K562 (cell line): ENCODE measurements around the gene HMCN2. TPM values are rescaled to one million over a fixed set of nuclear protein-coding genes. Genes with fewer than 3 reads are reported as not detected.
A peak's percentile ranks its signal among the peaks of the same experiment; 100 is the strongest.

Experiments
- ATF1 ChIP-seq, 2 experiments: fragments of 450-650 bp in 1 of 2; IDR thresholded peaks; 2 replicates each; pipeline ENCODE4 v1.6.1; 2016; ENCODE audit warnings: missing compliant biosample characterization in 1 of 2, missing genetic modification characterization in 1 of 2
- C11orf30 ChIP-seq: fragments of 450-650 bp; IDR thresholded peaks from 2 replicates; pipeline ENCODE4 v1.6.1; 2016; ENCODE audit warnings: low read depth, mild to moderate bottlenecking
- CBX3 ChIP-seq, 2 experiments: IDR thresholded peaks; 1 replicate in 1 of 2; 2 replicates in 1 of 2; pipeline ENCODE4 v1.6.1; 2012; ENCODE audit warnings: inconsistent platforms in 2 of 2, low read length in 2 of 2, borderline replicate concordance in 1 of 2, control low read depth in 1 of 2
- EHMT2 ChIP-seq: fragments of 450-650 bp; IDR thresholded peaks from 2 replicates; pipeline ENCODE4 v1.6.1; 2018; ENCODE audit warnings: antibody characterized with exemption
- EWSR1 ChIP-seq: fragments of 450-650 bp; IDR thresholded peaks from 2 replicates; pipeline ENCODE4 v1.6.1; 2018; ENCODE audit warnings: borderline replicate concordance, mild to moderate bottlenecking, low read depth, moderate library complexity; ENCODE audit not compliant: partially characterized antibody
- FOXA1 ChIP-seq: fragments of 450-650 bp; IDR thresholded peaks from 2 replicates; pipeline ENCODE4 v1.6.1; 2016; ENCODE audit warnings: mild to moderate bottlenecking, borderline replicate concordance
- HOMEZ ChIP-seq: fragments of 250-450 bp; sonication (Bioruptor Pico); IDR thresholded peaks from 2 replicates; pipeline ENCODE4 v1.4.0; 2020; ENCODE audit warnings: mild to moderate bottlenecking, moderate library complexity
- MCM5 ChIP-seq: fragments of 450-650 bp; IDR thresholded peaks from 2 replicates; pipeline ENCODE4 v1.6.1; 2016; ENCODE audit warnings: low read depth
- MEF2D ChIP-seq: conservative IDR thresholded peaks from 2 replicates; pipeline ENCODE4 v1.6.1; 2016; ENCODE audit warnings: low read depth, missing genetic modification characterization, missing compliant biosample characterization
- NR3C1 ChIP-seq: sonication (generic); formaldehyde crosslinking; IDR thresholded peaks from 2 replicates; pipeline ENCODE4 v1.8.1; 2022; ENCODE audit warnings: missing genetic modification reagents
- NRF1 ChIP-seq, 2 experiments: fragments of 450-650 bp; IDR thresholded peaks in 1 of 2; conservative IDR thresholded peaks in 1 of 2; 2 replicates each; pipeline ENCODE4 v1.6.1; 2014; ENCODE audit warnings: mild to moderate bottlenecking in 2 of 2
- U2AF1 ChIP-seq: fragments of 200-400 bp; formaldehyde crosslinking; optimal IDR thresholded peaks from 2 replicates; pipeline ENCODE3; 2017; ENCODE audit warnings: mild to moderate bottlenecking, low read depth, low read length, moderate library complexity
- ZFX ChIP-seq: sonication (generic); formaldehyde crosslinking; IDR thresholded peaks from 2 replicates; pipeline ENCODE4 v1.8.0; 2022; ENCODE audit warnings: mild to moderate bottlenecking, missing genetic modification reagents, moderate library complexity
- ZHX1 ChIP-seq: fragments of 150-350 bp; conservative IDR thresholded peaks from 2 replicates; pipeline ENCODE4 v1.6.1; 2014; ENCODE audit warnings: low read length
- ZNF253 ChIP-seq: fragments of 250-450 bp; sonication (Bioruptor Pico); conservative IDR thresholded peaks from 2 replicates; pipeline ENCODE4 v1.6.1; 2021; ENCODE audit warnings: mild to moderate bottlenecking
- polyA plus RNA-seq, 8 experiments: library from polyadenylated mRNA; depleted of rRNA in 4 of 8; stranded (reverse) in 5 of 8; unstranded in 3 of 8; fragments of >200 nt; fragmentation: Nextera tagmentation in 2 of 8; fragmentation: Illumina TruSeq in 1 of 8; extraction: Ambion mirVana in 2 of 8; extraction: Trizol in 1 of 8; gene quantifications; 2 replicates each; pipeline versions ENCODE4 v1.2.1 to v1.2.3, GENCODE V29; 2011 to 2014; ENCODE audit warnings: inconsistent platforms in 1 of 8, missing spikeins in 1 of 8
- total RNA-seq, 7 experiments: library from RNA; depleted of rRNA in 6 of 7; stranded (reverse); fragments of >200 nt in 6 of 7; fragmentation: Illumina TruSeq in 2 of 7; extraction: Trizol in 2 of 7; gene quantifications; 2 replicates each; pipeline versions ENCODE4 v1.2.1 to v1.2.3, GENCODE V29; 2011 to 2021; ENCODE audit warnings: low replicate concordance in 1 of 7
- TF ChIP-seq, protein P1 (sequence below), 3 experiments: IDR thresholded peaks in 2 of 3; conservative IDR thresholded peaks in 1 of 3; 2 replicates each; pipeline ENCODE4 v1.5.1; 2011 to 2012; ENCODE audit warnings: low read length in 3 of 3, mild to moderate bottlenecking in 3 of 3, control low read depth in 2 of 3, improper control_type of control experiment in 1 of 3, inconsistent platforms in 1 of 3, low read depth in 1 of 3, mixed read lengths in 1 of 3, moderate library complexity in 1 of 3; ENCODE audit not compliant: insufficient read depth in 2 of 3
- TF ChIP-seq, protein P2 (sequence below): sonication (generic); formaldehyde crosslinking; IDR thresholded peaks from 2 replicates; pipeline ENCODE4 v1.8.0; 2022; ENCODE audit warnings: mild to moderate bottlenecking, missing genetic modification reagents
- TF ChIP-seq, protein P3 (sequence below): sonication (generic); formaldehyde crosslinking; IDR thresholded peaks from 2 replicates; pipeline ENCODE4 v1.8.1; 2022; ENCODE audit warnings: missing genetic modification reagents
- TF ChIP-seq, protein P4 (sequence below): fragments of 250-450 bp; sonication (Bioruptor Pico); IDR thresholded peaks from 2 replicates; pipeline ENCODE4 v1.9.0; 2021; ENCODE audit warnings: mild to moderate bottlenecking

Gene HMCN2
- total and polyA plus RNA-seq, 9 of the 15 experiments (the other 6 are each of a cell fraction or from before 2014, with no cell fraction given): 0.01 TPM; not detected in 8

GRCh38 chr9:130451509-130452388 lies 186.2 kb downstream of the HMCN2 start (continued):
- TF ChIP-seq, protein P1, sequence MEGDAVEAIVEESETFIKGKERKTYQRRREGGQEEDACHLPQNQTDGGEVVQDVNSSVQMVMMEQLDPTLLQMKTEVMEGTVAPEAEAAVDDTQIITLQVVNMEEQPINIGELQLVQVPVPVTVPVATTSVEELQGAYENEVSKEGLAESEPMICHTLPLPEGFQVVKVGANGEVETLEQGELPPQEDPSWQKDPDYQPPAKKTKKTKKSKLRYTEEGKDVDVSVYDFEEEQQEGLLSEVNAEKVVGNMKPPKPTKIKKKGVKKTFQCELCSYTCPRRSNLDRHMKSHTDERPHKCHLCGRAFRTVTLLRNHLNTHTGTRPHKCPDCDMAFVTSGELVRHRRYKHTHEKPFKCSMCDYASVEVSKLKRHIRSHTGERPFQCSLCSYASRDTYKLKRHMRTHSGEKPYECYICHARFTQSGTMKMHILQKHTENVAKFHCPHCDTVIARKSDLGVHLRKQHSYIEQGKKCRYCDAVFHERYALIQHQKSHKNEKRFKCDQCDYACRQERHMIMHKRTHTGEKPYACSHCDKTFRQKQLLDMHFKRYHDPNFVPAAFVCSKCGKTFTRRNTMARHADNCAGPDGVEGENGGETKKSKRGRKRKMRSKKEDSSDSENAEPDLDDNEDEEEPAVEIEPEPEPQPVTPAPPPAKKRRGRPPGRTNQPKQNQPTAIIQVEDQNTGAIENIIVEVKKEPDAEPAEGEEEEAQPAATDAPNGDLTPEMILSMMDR (IDR thresholded peaks at IDR 0.05 in 2 of 3, conservative IDR thresholded peaks at IDR 0.05 in 1 of 3; ENCODE audit: insufficient read depth in 2 of 3, low read depth in 1 of 3, low read length in 3 of 3): peak; percentile 32 to 65 (median 35)
- TF ChIP-seq ZHX1 (no peak), MEF2D (tag) (no peak), ATF1 (CRISPR knock-in tag; IDR thresholded peaks at IDR 0.05) (no peak; the same call in 1 of the 2 replicates), ATF1 (tag; IDR thresholded peaks at IDR 0.05) (peak; percentile 88), U2AF1 (no peak), HOMEZ (CRISPR knock-in tag) (no peak), ZNF253 (CRISPR knock-in tag) (no peak), MCM5 (no peak), NR3C1 (CRISPR knock-in tag) (no peak), C11orf30 (no peak), FOXA1 (no peak), EWSR1 (no peak), EHMT2 (no peak), ZFX (no peak), CBX3 (IDR thresholded peaks at IDR 0.05; ENCODE audit: borderline replicate concordance in 1 of 2, low read length in 2 of 2) (no peak), NRF1 (conservative IDR thresholded peaks at IDR 0.05 in 1 of 2, IDR thresholded peaks at IDR 0.05 in 1 of 2) (peak; percentile 12 to 38; a peak in 3 of 4 replicates)
- TF ChIP-seq, protein P2, sequence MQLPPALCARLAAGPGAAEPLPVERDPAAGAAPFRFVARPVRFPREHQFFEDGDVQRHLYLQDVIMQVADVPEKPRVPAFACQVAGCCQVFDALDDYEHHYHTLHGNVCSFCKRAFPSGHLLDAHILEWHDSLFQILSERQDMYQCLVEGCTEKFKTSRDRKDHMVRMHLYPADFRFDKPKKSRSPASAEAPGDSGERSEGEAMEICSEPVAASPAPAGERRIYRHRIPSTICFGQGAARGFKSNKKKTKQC (CRISPR knock-in tag): no peak
- TF ChIP-seq, protein P3, sequence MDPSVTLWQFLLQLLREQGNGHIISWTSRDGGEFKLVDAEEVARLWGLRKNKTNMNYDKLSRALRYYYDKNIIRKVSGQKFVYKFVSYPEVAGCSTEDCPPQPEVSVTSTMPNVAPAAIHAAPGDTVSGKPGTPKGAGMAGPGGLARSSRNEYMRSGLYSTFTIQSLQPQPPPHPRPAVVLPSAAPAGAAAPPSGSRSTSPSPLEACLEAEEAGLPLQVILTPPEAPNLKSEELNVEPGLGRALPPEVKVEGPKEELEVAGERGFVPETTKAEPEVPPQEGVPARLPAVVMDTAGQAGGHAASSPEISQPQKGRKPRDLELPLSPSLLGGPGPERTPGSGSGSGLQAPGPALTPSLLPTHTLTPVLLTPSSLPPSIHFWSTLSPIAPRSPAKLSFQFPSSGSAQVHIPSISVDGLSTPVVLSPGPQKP (CRISPR knock-in tag): no peak
- TF ChIP-seq, protein P4, sequence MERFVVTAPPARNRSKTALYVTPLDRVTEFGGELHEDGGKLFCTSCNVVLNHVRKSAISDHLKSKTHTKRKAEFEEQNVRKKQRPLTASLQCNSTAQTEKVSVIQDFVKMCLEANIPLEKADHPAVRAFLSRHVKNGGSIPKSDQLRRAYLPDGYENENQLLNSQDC (CRISPR knock-in tag): no peak
